BE2C (cell line): ENCODE results near the gene PLOD2. TPM values are rescaled to one million over a fixed set of nuclear protein-coding genes. Genes with fewer than 3 reads are reported as not detected.

Experiments used
- DNase-seq: peaks from one replicate; pipeline ENCODE4 v3.0.0-alpha.2; 2020
- H3K27me3 ChIP-seq: fragments of 250-450 bp; sonication (Bioruptor Pico); 2 replicates; pipeline ENCODE4 v1.5.1; 2020; ENCODE audit warnings: mild to moderate bottlenecking
- H3K36me3 ChIP-seq: fragments of 250-450 bp; sonication (Bioruptor Pico); 2 replicates; pipeline ENCODE4 v1.5.1; 2020; ENCODE audit warnings: mild to moderate bottlenecking
- H3K4me1 ChIP-seq: fragments of 250-450 bp; sonication (Bioruptor Pico); 2 replicates; pipeline ENCODE4 v1.5.1; 2020
- H3K4me3 ChIP-seq: 2 replicates; pipeline ENCODE4 v1.5.1; 2011; ENCODE audit warnings: low read depth, low read length
- H3K9me3 ChIP-seq: fragments of 250-450 bp; sonication (Bioruptor Pico); 2 replicates; pipeline ENCODE4 v1.5.1; 2020
- polyA plus RNA-seq: library from polyadenylated mRNA; unstranded; fragments of >200 nt; gene quantifications from one replicate; pipeline ENCODE4 v1.2.1, GENCODE V29; 2012; ENCODE audit warnings: low read depth, missing spikeins; ENCODE audit not compliant: insufficient read length, insufficient read depth
- TF ChIP-seq, protein P1 (sequence below): IDR thresholded peaks from 2 replicates; pipeline ENCODE4 v1.5.1; 2012; ENCODE audit warnings: mild to moderate bottlenecking, low read depth, low read length

Gene PLOD2
- 1.3 TPM for polyA plus RNA-seq

GRCh38 chr3:146160964-146161662 lies at the start of gene PLOD2:
Gene PLOD2 (minus strand): TSS chr3:146161184. CDS start chr3:146160989, 195 bp downstream.
- H3K27me3 ChIP-seq = peaks cover 50% of the 10 kb centered on the region
- TF ChIP-seq, protein P1, sequence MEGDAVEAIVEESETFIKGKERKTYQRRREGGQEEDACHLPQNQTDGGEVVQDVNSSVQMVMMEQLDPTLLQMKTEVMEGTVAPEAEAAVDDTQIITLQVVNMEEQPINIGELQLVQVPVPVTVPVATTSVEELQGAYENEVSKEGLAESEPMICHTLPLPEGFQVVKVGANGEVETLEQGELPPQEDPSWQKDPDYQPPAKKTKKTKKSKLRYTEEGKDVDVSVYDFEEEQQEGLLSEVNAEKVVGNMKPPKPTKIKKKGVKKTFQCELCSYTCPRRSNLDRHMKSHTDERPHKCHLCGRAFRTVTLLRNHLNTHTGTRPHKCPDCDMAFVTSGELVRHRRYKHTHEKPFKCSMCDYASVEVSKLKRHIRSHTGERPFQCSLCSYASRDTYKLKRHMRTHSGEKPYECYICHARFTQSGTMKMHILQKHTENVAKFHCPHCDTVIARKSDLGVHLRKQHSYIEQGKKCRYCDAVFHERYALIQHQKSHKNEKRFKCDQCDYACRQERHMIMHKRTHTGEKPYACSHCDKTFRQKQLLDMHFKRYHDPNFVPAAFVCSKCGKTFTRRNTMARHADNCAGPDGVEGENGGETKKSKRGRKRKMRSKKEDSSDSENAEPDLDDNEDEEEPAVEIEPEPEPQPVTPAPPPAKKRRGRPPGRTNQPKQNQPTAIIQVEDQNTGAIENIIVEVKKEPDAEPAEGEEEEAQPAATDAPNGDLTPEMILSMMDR = no peak
- H3K9me3 ChIP-seq = no peaks in the 10 kb centered on the region
- H3K36me3 ChIP-seq = no peaks in the 10 kb centered on the region
- H3K4me1 ChIP-seq = no peaks in the 10 kb centered on the region
- DNase-seq = peak; percentile 43
- H3K4me3 ChIP-seq = peak within 1 kb of the TSS; percentile 41

DNA sequence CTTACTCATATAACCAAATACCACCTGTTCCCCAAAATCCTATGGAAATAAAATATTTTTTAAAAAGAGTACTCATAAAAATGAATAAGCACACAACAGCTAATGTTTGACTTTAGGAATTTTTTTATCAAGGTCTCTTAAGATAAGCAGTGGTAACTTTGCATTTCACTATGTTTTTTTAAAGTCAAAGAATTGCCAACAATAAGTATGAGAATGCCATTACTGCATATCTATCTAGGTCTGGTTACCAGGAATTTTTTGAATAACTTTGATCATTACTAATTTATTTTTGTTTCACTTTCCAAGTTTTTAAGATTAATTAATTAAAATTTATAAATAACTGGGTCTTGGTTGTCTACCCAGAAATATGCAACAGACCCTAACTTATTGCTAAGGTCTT lies 48.4 kb upstream of the PLOD2 start:
- DNase-seq = no peak
- Histone ChIP-seq H3K9me3 (no peaks in the 10 kb centered on the region), H3K4me1 (no peaks in the 10 kb centered on the region), H3K36me3 (no peaks in the 10 kb centered on the region), H3K4me3 (no peak overlapping the region), H3K27me3 (no peaks in the 10 kb centered on the region)
- TF ChIP-seq, protein P1 = no peak

DNA sequence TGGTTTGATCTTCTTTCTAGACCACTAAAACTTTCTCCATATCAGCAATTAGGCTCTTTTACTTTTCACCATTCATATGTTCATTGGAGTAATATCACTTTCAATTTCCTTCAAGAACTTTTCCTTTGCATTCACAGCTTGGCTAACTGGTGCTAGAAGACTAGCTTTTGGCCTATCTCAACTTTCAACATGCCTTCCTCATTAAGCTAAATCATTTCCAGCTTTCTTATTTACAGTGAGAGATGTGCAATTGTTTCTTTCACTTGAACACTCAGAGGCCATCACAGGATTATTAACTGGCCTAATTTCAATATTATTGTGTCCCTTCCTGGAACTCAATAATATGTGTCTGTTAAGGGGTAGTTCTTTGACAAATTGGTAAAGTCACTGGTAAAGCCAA lies 42.8 kb upstream of the PLOD2 start:
- H3K4me3 ChIP-seq = no peak overlapping the region
- no peak for DNase-seq
- no peaks in the 10 kb centered on the region for H3K36me3 ChIP-seq
- H3K4me1 ChIP-seq = no peaks in the 10 kb centered on the region
- TF ChIP-seq, protein P1 = no peak
- no peaks in the 10 kb centered on the region for H3K9me3 ChIP-seq
- no peaks in the 10 kb centered on the region for H3K27me3 ChIP-seq

GRCh38 chr3:146200461-146201220 lies 39.7 kb upstream of the PLOD2 start:
- no peaks in the 10 kb centered on the region for H3K9me3 ChIP-seq
- TF ChIP-seq, protein P1 = no peak
- no peak for DNase-seq

DNA sequence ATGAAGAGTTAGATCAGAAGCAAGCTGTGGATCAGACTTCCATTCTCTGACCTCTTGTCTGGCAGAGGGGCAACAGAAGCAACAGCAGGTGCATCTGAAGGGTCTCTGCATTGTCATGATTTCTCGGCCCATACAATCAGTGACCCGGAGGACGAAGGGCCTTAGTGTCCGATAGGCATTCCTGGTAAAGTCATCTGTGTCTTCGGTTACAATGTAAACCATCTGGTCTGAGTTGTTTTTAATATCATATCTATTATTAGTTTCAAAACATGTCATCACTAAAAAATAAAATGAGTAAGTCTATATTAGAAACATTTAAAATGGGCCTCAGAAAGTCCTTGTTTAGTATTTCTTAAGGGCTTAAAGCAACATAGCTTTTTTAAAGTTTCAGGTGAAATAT lies 38.8 kb upstream of the PLOD2 start:
- no peak for DNase-seq
- Histone ChIP-seq H3K36me3 (no peaks in the 10 kb centered on the region), H3K4me3 (no peak overlapping the region), H3K9me3 (no peaks in the 10 kb centered on the region), H3K4me1 (no peaks in the 10 kb centered on the region), H3K27me3 (no peaks in the 10 kb centered on the region; the same call in 1 of the 2 replicates)
- TF ChIP-seq, protein P1 = no peak

More at GRCh38 chr3:146200461-146201220, 39.7 kb upstream of the PLOD2 start:
- no peaks in the 10 kb centered on the region for H3K27me3 ChIP-seq
- no peak overlapping the region for H3K4me3 ChIP-seq
- H3K4me1 ChIP-seq = no peaks in the 10 kb centered on the region
- H3K36me3 ChIP-seq = no peaks in the 10 kb centered on the region

DNA sequence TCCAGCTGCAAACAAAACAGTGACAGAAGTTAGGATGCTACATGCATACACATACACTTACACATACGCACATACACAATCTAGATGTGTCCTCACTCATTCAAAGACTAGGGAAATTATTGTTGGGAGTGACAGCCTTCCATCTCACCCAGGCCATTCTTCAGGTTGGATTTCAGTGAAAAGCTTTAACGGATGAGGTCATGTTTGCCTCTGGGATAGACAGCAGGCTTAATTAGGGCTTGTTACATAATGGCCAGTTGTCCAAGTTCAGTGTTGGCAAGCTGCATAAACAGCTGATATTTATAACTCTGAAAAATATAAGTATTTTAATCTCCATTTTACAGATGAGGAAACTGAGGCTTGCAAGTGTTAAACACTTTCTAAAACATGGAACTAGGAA lies 35.8 kb upstream of the PLOD2 start:
- Histone ChIP-seq H3K4me3 (no peak overlapping the region), H3K4me1 (no peaks in the 10 kb centered on the region), H3K36me3 (no peaks in the 10 kb centered on the region), H3K9me3 (no peaks in the 10 kb centered on the region), H3K27me3 (no peaks in the 10 kb centered on the region; the same call in 1 of the 2 replicates)
- DNase-seq = no peak
- TF ChIP-seq, protein P1 = no peak
